Cardiac muscle cell (in vitro differentiated cells and primary cell): ENCODE results near the gene ARID1A. TPM values are rescaled to one million over a fixed set of nuclear protein-coding genes. Genes with fewer than 3 reads are reported as not detected.

Experiments
- DNase-seq, 2 donors: peaks; one replicate each; pipeline versions ENCODE4 v3.0.0 to v3.0.0-alpha.2; 2010 to 2017; ENCODE audit warnings: low read depth in 1 of 2, low spot score in 1 of 2
- H3K27ac ChIP-seq: fragments of 200-600 bp; sonication (generic); 2 replicates; pipeline ENCODE4 v1.5.1; 2016
- H3K27me3 ChIP-seq: fragments of 200-600 bp; sonication (generic); 2 replicates; pipeline ENCODE4 v1.6.0; 2016; ENCODE audit warnings: control low read depth
- H3K36me3 ChIP-seq: fragments of 200-600 bp; sonication (generic); 2 replicates; pipeline ENCODE4 v1.5.1; 2016; ENCODE audit warnings: control low read depth
- H3K4me1 ChIP-seq: fragments of 200-600 bp; sonication (generic); 2 replicates; pipeline ENCODE4 v1.8.1; 2017; ENCODE audit warnings: low read depth, mild to moderate bottlenecking, mixed run types
- H3K4me3 ChIP-seq: fragments of 200-600 bp; sonication (generic); 2 replicates; pipeline ENCODE4 v1.5.1; 2016; ENCODE audit warnings: mild to moderate bottlenecking
- H3K9me3 ChIP-seq: fragments of 200-600 bp; sonication (generic); 2 replicates; pipeline ENCODE4 v1.5.1; 2017; ENCODE audit warnings: low read depth, mild to moderate bottlenecking, control low read depth
- polyA plus RNA-seq: library from polyadenylated mRNA; unstranded; fragments of >200 nt; fragmentation: Nextera tagmentation; extraction: Ambion mirVana; gene quantifications from 2 replicates; pipeline ENCODE4 v1.2.1, GENCODE V29; 2016
- total RNA-seq: library from RNA; depleted of rRNA; stranded (reverse); fragments of >200 nt; gene quantifications from 2 replicates; pipeline ENCODE4 v1.2.3, GENCODE V29; 2016
- TF ChIP-seq, protein P1 (sequence below): IDR thresholded peaks from 2 replicates; pipeline ENCODE4 v1.5.1; 2012; ENCODE audit warnings: low read depth, mild to moderate bottlenecking, low read length

ARID1A gene
- total and polyA plus RNA-seq, 2 experiments from 2014 or later, result 28.5 to 93.3 TPM

- H3K27ac ChIP-seq, result no peak overlapping the region
- TF ChIP-seq, protein P1, sequence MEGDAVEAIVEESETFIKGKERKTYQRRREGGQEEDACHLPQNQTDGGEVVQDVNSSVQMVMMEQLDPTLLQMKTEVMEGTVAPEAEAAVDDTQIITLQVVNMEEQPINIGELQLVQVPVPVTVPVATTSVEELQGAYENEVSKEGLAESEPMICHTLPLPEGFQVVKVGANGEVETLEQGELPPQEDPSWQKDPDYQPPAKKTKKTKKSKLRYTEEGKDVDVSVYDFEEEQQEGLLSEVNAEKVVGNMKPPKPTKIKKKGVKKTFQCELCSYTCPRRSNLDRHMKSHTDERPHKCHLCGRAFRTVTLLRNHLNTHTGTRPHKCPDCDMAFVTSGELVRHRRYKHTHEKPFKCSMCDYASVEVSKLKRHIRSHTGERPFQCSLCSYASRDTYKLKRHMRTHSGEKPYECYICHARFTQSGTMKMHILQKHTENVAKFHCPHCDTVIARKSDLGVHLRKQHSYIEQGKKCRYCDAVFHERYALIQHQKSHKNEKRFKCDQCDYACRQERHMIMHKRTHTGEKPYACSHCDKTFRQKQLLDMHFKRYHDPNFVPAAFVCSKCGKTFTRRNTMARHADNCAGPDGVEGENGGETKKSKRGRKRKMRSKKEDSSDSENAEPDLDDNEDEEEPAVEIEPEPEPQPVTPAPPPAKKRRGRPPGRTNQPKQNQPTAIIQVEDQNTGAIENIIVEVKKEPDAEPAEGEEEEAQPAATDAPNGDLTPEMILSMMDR, result no peak
- DNase-seq, result no peak
- H3K27me3 ChIP-seq, result no peaks in the 10 kb centered on the region
- no peaks in the 10 kb centered on the region for H3K4me1 ChIP-seq
- no peaks in the 10 kb centered on the region for H3K36me3 ChIP-seq
- H3K9me3 ChIP-seq, result no peaks in the 10 kb centered on the region
- H3K4me3 ChIP-seq, result no peak overlapping the region
Observed at GRCh38 chr1:26684763-26685508, 10.9 kb upstream of the ARID1A start.

DNA sequence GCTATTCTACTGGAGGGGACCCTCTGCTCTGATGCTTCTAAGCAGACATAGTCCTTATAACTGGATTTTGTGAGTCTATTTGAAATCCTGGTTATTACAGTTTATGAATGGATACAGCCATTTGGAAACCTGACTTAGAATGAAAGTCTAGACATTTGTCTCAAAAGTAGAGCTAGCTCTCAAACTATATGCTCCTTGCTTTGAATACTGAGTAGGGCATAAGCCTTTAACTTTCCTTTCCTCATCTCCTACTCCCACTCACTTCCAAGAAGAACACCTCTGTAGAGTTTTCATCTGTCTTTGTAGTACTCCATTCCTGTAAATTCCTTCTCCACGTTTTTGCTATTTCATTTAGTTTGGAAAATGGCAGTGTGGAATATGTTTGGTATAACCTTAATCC, 9.0 kb upstream of the ARID1A start:
- Histone ChIP-seq H3K4me1 (peaks cover 9% of the 10 kb centered on the region), H3K4me3 (no peak overlapping the region)

DNA sequence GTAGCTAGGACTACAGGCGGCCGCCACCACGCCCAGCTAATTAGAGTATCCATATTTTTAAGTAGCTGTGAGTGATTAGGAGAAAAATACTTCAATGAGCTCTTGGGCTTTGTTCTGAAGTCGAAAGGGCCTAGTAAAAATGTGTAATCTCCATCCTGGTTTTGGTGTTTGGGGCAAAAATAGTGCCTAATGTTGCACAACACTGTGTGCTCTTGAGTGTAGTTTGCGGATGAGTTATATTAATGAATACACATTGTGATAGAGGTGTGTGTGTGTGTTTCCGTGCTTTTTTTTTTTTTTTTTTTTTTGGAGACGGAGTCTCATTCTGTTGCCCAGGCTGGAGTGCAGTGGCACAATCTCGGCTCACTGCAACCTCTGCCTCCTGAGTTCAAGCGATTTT, 6.3 kb upstream of the ARID1A start:
- no peak for DNase-seq
- H3K9me3 ChIP-seq, result no peaks in the 10 kb centered on the region
- TF ChIP-seq, protein P1, result no peak

More for the DNA sequence above, 9.0 kb upstream of the ARID1A start:
- DNase-seq, result peak; percentile 11 to 51
- Histone ChIP-seq H3K36me3 (no peaks in the 10 kb centered on the region), H3K27ac (no peak overlapping the region), H3K27me3 (no peaks in the 10 kb centered on the region), H3K9me3 (no peaks in the 10 kb centered on the region)
- TF ChIP-seq, protein P1, result no peak

GRCh38 chr1:26690157-26690556, 5.7 kb upstream of the ARID1A start:
- H3K4me1 ChIP-seq, result peaks cover 31% of the 10 kb centered on the region
- H3K27me3 ChIP-seq, result no peaks in the 10 kb centered on the region
- TF ChIP-seq, protein P1, result no peak
- H3K36me3 ChIP-seq, result no peaks in the 10 kb centered on the region
- no peak overlapping the region for H3K4me3 ChIP-seq
- DNase-seq, result no peak
- peak overlapping the region; percentile 98 for H3K27ac ChIP-seq
- H3K9me3 ChIP-seq, result no peaks in the 10 kb centered on the region

More for the DNA sequence above, 6.3 kb upstream of the ARID1A start:
- Histone ChIP-seq H3K36me3 (no peaks in the 10 kb centered on the region), H3K4me3 (no peak overlapping the region), H3K27me3 (no peaks in the 10 kb centered on the region), H3K27ac (no peak overlapping the region), H3K4me1 (peaks cover 25% of the 10 kb centered on the region)

GRCh38 chr1:26690576-26691031, 5.2 kb upstream of the ARID1A start:
- Histone ChIP-seq H3K36me3 (no peaks in the 10 kb centered on the region), H3K27me3 (no peaks in the 10 kb centered on the region), H3K4me1 (peaks cover 31% of the 10 kb centered on the region), H3K4me3 (no peak overlapping the region), H3K27ac (peak overlapping the region; percentile 98), H3K9me3 (no peaks in the 10 kb centered on the region)
- TF ChIP-seq, protein P1, result no peak
- DNase-seq, result peak in 1 of 2 donors; percentile 50
